ENCODE results near the gene MYNN.

The MYNN gene

GRCh38 chr3:169780742-169781141 is 7.5 kb downstream of the MYNN start:
- DNase-seq, result no peak

GRCh38 chr3:169781209-169781855 is 8.1 kb downstream of the MYNN start:
- no peak for DNase-seq

- no peak for DNase-seq
Observed at GRCh38 chr3:169787120-169787519, 13.9 kb downstream of the MYNN start.

GRCh38 chr3:169787791-169788190 is 14.6 kb downstream of the MYNN start:
- no peak for DNase-seq

- no peak for DNase-seq
Observed at GRCh38 chr3:169790219-169790618, 17.0 kb downstream of the MYNN start.

GRCh38 chr3:169790687-169791429 is 17.7 kb downstream of the MYNN start:
- DNase-seq, result no peak

- DNase-seq, result no peak
Observed at GRCh38 chr3:169792359-169792758, 19.2 kb downstream of the MYNN start.

- no peak for DNase-seq
Observed at GRCh38 chr3:169804681-169805080, 31.5 kb downstream of the MYNN start.

GRCh38 chr3:169809230-169809795 is 36.1 kb downstream of the MYNN start:
- DNase-seq, result no peak

- peak; percentile 27 to 42 for DNase-seq
Observed at GRCh38 chr3:169811631-169812331, 38.6 kb downstream of the MYNN start.

GRCh38 chr3:169812332-169813235 is 39.4 kb downstream of the MYNN start, which contains the start of the genes LRRC34 and LRRIQ4:
Gene LRRC34 (minus strand): TSS chr3:169812904. CDS start chr3:169812548, 356 bp downstream.
Gene LRRIQ4 (plus strand): TSS chr3:169812870. CDS start chr3:169821922, 9,052 bp downstream.
- DNase-seq, result peak; percentile 31 to 57

- no peak for DNase-seq
Observed at GRCh38 chr3:169813278-169813677, 40.1 kb downstream of the MYNN start.

GRCh38 chr3:169813757-169814517 is 40.7 kb downstream of the MYNN start:
- no peak for DNase-seq

- DNase-seq, result no peak
Observed at GRCh38 chr3:169815590-169816150, 42.5 kb downstream of the MYNN start.

GRCh38 chr3:169818316-169818715 is 45.1 kb downstream of the MYNN start:
- DNase-seq, result no peak

GRCh38 chr3:169822091-169822490 is 48.9 kb downstream of the MYNN start:
- no peak for DNase-seq

- DNase-seq, result no peak
Observed at GRCh38 chr3:169822540-169822939, 49.3 kb downstream of the MYNN start.

- no peak for DNase-seq
Observed at GRCh38 chr3:169822983-169823382, 49.8 kb downstream of the MYNN start.

- DNase-seq, result no peak
Observed at GRCh38 chr3:169825316-169825715, 52.1 kb downstream of the MYNN start.

- DNase-seq, result no peak
Observed at GRCh38 chr3:169827712-169828111, 54.5 kb downstream of the MYNN start.

GRCh38 chr3:169835533-169835932 is 62.3 kb downstream of the MYNN start:
- DNase-seq, result no peak
